Mucosa of rectum (tissue), 2 donors: ENCODE results near the gene LDLRAD3.

ENCODE experiments used
- H3K27ac ChIP-seq, 2 donors: one replicate each; pipeline ENCODE4 v1.7.0; 2013; ENCODE audit warnings: inconsistent platforms in 2 of 2, low read depth in 2 of 2, low read length in 2 of 2
- H3K27me3 ChIP-seq, 2 donors: one replicate each; pipeline ENCODE4 v1.7.0; 2013; ENCODE audit warnings: low read length in 2 of 2; ENCODE audit not compliant: control insufficient read depth in 2 of 2, insufficient read depth in 2 of 2
- H3K36me3 ChIP-seq, 2 donors: one replicate each; pipeline ENCODE4 v1.7.0; 2013; ENCODE audit warnings: low read length in 2 of 2; ENCODE audit not compliant: control insufficient read depth in 2 of 2, insufficient read depth in 2 of 2
- H3K4me1 ChIP-seq, 2 donors: one replicate each; pipeline ENCODE4 v1.7.0; 2013; ENCODE audit warnings: low read length in 2 of 2, mild to moderate bottlenecking in 1 of 2; ENCODE audit not compliant: control insufficient read depth in 2 of 2, insufficient read depth in 2 of 2
- H3K4me3 ChIP-seq, 2 donors: one replicate each; pipeline ENCODE4 v1.7.0; 2013; ENCODE audit warnings: low read length in 2 of 2
- H3K9ac ChIP-seq, 2 donors: one replicate each; pipeline ENCODE4 v1.7.0; 2013; ENCODE audit warnings: low read length in 2 of 2, low read depth in 1 of 2, mild to moderate bottlenecking in 1 of 2
- H3K9me3 ChIP-seq, 2 donors: one replicate each; pipeline ENCODE4 v1.7.0; 2013; ENCODE audit warnings: low read length in 2 of 2; ENCODE audit not compliant: control insufficient read depth in 2 of 2
- donor health status: healthy.
- donor health status: Normal muscosa, but diverticular disease.

Gene LDLRAD3

GRCh38 chr11:36051235-36052144 is 107.6 kb downstream of the LDLRAD3 start:
- Histone ChIP-seq H3K9me3 (no peaks in the 10 kb centered on the region), H3K27ac (no peak overlapping the region), H3K9ac (no peak overlapping the region), H3K4me3 (no peak overlapping the region), H3K4me1 (no peaks in the 10 kb centered on the region), H3K36me3 (no peaks in the 10 kb centered on the region), H3K27me3 (no peaks in the 10 kb centered on the region)

- Histone ChIP-seq H3K9me3 (no peaks in the 10 kb centered on the region), H3K4me3 (no peak overlapping the region), H3K4me1 (no peaks in the 10 kb centered on the region), H3K27me3 (no peaks in the 10 kb centered on the region), H3K27ac (no peak overlapping the region), H3K9ac (no peak overlapping the region), H3K36me3 (no peaks in the 10 kb centered on the region)
Measured at GRCh38 chr11:36053281-36053680, 109.4 kb downstream of the LDLRAD3 start.

GRCh38 chr11:36053862-36054261 is 110.0 kb downstream of the LDLRAD3 start:
- no peaks in the 10 kb centered on the region for H3K27me3 ChIP-seq
- H3K4me3 ChIP-seq = no peak overlapping the region
- H3K27ac ChIP-seq = no peak overlapping the region
- no peaks in the 10 kb centered on the region for H3K4me1 ChIP-seq
- no peak overlapping the region for H3K9ac ChIP-seq
- H3K36me3 ChIP-seq = no peaks in the 10 kb centered on the region
- no peaks in the 10 kb centered on the region for H3K9me3 ChIP-seq

- no peaks in the 10 kb centered on the region for H3K27me3 ChIP-seq
- no peak overlapping the region for H3K9ac ChIP-seq
- no peaks in the 10 kb centered on the region for H3K4me1 ChIP-seq
- H3K4me3 ChIP-seq = no peak overlapping the region
- no peaks in the 10 kb centered on the region for H3K36me3 ChIP-seq
- no peak overlapping the region for H3K27ac ChIP-seq
- no peaks in the 10 kb centered on the region for H3K9me3 ChIP-seq
Measured at GRCh38 chr11:36054628-36055027, 110.8 kb downstream of the LDLRAD3 start.

GRCh38 chr11:36056160-36056751 is 112.4 kb downstream of the LDLRAD3 start:
- Histone ChIP-seq H3K27me3 (no peaks in the 10 kb centered on the region), H3K4me3 (no peak overlapping the region), H3K27ac (no peak overlapping the region), H3K9me3 (no peaks in the 10 kb centered on the region), H3K4me1 (no peaks in the 10 kb centered on the region), H3K9ac (no peak overlapping the region), H3K36me3 (no peaks in the 10 kb centered on the region)

- Histone ChIP-seq H3K4me3 (no peak overlapping the region), H3K9me3 (no peaks in the 10 kb centered on the region), H3K4me1 (no peaks in the 10 kb centered on the region), H3K27me3 (no peaks in the 10 kb centered on the region), H3K36me3 (no peaks in the 10 kb centered on the region), H3K9ac (no peak overlapping the region), H3K27ac (no peak overlapping the region)
Measured at GRCh38 chr11:36057379-36058042, 113.6 kb downstream of the LDLRAD3 start.

- no peaks in the 10 kb centered on the region for H3K36me3 ChIP-seq
- no peaks in the 10 kb centered on the region for H3K9me3 ChIP-seq
- no peak overlapping the region for H3K4me3 ChIP-seq
- no peak overlapping the region for H3K9ac ChIP-seq
- H3K27ac ChIP-seq = no peak overlapping the region
- no peaks in the 10 kb centered on the region for H3K27me3 ChIP-seq
- H3K4me1 ChIP-seq = no peaks in the 10 kb centered on the region
Measured at GRCh38 chr11:36059660-36060059, 115.8 kb downstream of the LDLRAD3 start.

- no peaks in the 10 kb centered on the region for H3K9me3 ChIP-seq
- no peaks in the 10 kb centered on the region for H3K4me1 ChIP-seq
- H3K27me3 ChIP-seq = no peaks in the 10 kb centered on the region
- H3K4me3 ChIP-seq = no peak overlapping the region
- no peaks in the 10 kb centered on the region for H3K36me3 ChIP-seq
- no peak overlapping the region for H3K9ac ChIP-seq
- H3K27ac ChIP-seq = no peak overlapping the region
Measured at GRCh38 chr11:36060926-36061325, 117.1 kb downstream of the LDLRAD3 start.

GRCh38 chr11:36061471-36061870 is 117.6 kb downstream of the LDLRAD3 start:
- Histone ChIP-seq H3K4me3 (no peak overlapping the region), H3K36me3 (no peaks in the 10 kb centered on the region), H3K27ac (no peak overlapping the region), H3K27me3 (no peaks in the 10 kb centered on the region), H3K9ac (no peak overlapping the region), H3K4me1 (no peaks in the 10 kb centered on the region), H3K9me3 (no peaks in the 10 kb centered on the region)

- no peaks in the 10 kb centered on the region for H3K27me3 ChIP-seq
- H3K36me3 ChIP-seq = no peaks in the 10 kb centered on the region
- no peak overlapping the region for H3K9ac ChIP-seq
- H3K27ac ChIP-seq = no peak overlapping the region
- no peaks in the 10 kb centered on the region for H3K4me1 ChIP-seq
- H3K4me3 ChIP-seq = no peak overlapping the region
- H3K9me3 ChIP-seq = peaks cover 3 to 4% of the 10 kb centered on the region in 2 donors
Measured at GRCh38 chr11:36062796-36063365, 119.0 kb downstream of the LDLRAD3 start.
